HG02973 (cell line): ENCODE measurements around the gene RHBDF1.
"Not testable (repeated sequence)": the region's sequence is repeated elsewhere in the genome, so short reads cannot be mapped to it uniquely, and the experiment has no call there.

ENCODE experiments used
- ATAC-seq: cut with Tn5 transposase; IDR thresholded peaks from one replicate; pipeline ENCODE4 v1.9.1; 2021; ENCODE audit warnings: moderate library complexity; ENCODE audit not compliant: unreplicated experiment

Gene RHBDF1

GRCh38 chr16:59440-60059 is 12.9 kb downstream of the RHBDF1 start:
- no peak for ATAC-seq

DNA sequence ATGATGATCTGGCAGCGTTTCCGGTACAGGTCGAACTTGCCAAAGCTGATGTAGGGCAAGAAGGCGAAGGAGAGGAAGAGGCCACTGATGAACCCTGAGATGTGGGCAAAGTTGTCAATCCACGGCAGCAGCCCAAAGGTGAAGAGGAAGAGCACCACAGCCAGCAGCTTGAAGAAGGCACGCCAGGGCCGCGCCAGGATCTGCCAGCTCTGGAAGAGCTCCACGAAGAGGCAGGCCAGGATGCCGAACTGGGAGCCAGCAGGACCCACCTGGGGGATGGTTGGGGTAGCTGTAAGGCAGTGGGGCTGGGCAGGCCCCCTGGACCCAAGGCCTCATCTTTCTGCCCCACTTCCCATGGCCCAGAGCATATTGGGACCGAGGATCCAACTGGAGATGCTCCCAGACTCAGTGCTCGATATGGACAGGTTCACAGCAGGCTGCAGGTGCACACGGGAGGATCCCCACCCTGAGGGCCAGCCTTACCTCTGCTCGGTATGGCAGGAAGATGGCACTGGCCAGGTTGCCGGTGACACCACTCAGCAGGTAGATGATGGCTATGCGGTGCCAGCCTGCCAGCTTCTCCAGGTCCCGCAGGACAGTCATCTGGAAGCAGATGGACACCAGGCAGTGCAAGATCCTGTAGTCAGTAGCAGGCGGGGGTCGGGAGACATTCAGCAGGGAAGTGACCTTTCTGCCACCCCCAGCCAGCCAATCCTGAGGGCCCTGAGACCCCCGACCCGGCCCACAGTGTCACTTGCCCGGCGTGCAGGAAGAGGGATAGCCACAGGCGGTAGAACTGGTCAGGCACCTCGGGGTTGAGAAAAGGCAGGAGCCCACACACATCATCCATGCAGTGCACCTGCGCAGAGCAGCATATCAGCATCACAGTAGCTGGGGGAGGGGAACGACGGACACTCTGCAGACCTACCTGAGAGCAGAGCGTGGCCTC is 13.7 kb downstream of the RHBDF1 start:
- no peak for ATAC-seq

DNA sequence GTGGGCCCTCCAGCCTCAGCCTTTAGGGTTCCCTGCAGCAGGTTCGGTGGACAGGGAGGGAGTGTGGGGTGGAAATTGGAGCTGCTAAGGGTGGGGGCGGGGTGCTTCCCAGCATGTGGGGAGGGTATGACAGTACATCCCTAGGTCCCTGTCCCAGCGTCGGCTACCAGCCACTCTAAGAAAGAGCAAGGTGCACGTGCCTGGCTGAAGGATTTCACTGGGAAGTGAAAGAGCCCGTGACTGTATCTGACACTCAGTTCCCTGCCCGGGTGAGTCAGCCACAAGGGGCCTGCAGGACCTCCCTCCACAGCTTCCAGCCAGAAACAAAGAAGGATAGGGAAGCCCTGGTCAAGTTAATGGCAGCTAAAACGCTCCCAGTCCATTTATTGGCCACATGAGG is 14.7 kb downstream of the RHBDF1 start:
- ATAC-seq, result no peak

DNA sequence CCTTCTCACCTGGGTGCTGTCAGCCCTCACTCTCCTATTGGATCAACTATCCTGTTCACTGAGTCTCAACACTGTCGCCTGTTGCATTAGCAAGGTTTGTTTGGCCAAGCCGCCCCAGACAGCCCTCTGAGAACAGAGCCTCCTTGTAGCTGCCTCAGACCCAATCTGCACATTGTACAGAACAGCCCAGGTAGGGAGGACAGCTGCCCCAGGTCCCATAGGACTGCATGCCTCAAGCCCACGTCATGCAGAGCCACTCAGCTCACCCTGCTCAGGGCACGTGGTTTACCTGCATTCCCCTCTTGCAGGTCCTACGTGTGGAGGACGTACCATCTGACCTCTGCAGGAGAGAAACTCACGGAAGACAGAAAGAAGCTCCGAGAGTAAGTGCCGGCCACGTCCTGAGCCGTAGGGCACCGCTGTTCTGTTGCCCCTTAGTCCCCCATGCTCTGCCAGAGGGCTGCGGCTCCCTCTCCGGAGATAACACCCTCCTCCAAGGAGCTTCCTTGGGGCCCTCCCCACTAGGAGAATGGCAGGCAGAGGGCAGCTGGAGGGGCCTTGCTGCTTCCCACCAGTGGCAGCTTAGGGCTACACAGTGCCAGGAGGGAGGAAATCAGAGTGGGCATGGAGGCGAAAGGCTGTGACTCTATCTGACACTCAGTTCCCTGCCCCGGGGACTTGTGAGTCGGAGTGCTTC is 16.1 kb downstream of the RHBDF1 start:
- no peak for ATAC-seq

DNA sequence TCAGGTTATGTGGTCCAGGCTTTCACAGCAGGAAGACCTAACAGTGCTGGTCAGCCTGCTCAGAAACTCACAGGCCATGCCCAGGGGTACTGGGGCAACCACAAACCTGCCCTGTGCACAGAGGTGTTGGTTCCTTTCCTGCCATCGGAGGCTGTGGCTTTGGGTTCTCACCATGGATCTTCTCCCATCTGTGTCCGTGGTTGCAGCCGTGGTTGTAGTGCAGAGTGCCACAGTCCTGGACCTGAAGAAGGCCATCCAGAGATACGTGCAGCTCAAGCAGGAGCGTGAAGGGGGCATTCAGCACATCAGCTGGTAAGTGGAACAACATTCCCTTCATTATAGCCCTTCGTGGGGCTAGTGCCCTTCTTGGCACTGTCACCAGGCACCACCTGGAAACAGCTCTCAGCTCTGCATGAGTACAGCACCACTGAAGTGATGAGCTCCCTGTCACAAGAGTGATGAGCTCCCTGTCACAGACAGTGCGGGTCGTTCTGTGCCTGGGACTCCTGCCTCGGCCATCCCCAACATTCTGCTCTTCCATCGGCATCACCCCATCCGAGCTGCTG is 16.8 kb downstream of the RHBDF1 start:
- ATAC-seq, result no peak

- no peak for ATAC-seq
Observed at GRCh38 chr16:54237-54581, 18.2 kb downstream of the RHBDF1 start.

DNA sequence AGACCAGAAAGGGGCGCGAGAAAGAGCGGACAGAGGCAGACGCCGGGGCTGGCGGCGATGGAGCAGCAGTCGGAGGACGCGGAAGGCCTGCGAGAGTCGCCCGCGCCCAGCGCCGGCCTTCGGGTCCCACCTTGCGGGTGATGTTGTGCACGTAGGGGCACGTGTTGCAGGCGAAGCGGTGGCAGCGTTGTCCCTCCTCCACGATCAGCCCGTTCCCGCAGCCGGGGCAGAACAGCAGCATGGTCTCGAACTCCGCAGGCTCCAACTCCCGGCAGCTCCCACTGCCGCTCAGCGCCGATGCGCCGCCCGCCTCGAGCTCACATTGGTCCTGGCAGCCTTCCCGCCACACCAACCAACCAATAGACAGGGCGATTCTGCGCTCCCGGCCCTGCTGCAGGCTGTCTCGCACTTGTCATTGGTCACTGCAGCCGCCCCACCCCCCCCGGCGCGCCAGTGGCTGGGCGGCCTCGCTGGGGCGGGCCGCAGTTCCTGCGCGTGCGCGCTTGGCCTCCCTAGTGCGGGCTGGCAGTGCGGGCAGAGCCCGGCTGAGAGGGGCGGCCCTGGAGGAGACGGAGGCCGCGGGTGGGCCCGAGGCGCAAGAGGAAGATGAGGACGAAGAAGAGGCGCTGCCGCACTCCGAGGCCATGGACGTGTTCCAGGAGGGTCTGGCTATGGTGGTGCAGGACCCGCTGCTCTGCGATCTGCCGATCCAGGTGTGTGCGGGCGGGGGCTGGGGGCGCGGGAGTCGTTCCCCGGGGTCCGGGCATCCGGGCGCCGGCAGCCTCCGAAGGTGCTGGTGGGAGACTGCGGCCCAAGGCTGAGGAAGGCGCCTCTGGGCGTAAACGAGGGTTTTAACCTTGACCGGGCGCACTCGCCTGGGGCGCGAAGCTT is 18.8 kb downstream of the RHBDF1 start, which contains the start of the genes POLR3K and SNRNP25:
TSS of gene POLR3K (minus strand) at position 263 of the 891 bp plus-strand sequence. CDS start at position 241, 22 bp downstream.
TSS of gene SNRNP25 (plus strand) at position 483 of the 891 bp plus-strand sequence. CDS start at position 672, 189 bp downstream.
- peak; percentile 87 for ATAC-seq

DNA sequence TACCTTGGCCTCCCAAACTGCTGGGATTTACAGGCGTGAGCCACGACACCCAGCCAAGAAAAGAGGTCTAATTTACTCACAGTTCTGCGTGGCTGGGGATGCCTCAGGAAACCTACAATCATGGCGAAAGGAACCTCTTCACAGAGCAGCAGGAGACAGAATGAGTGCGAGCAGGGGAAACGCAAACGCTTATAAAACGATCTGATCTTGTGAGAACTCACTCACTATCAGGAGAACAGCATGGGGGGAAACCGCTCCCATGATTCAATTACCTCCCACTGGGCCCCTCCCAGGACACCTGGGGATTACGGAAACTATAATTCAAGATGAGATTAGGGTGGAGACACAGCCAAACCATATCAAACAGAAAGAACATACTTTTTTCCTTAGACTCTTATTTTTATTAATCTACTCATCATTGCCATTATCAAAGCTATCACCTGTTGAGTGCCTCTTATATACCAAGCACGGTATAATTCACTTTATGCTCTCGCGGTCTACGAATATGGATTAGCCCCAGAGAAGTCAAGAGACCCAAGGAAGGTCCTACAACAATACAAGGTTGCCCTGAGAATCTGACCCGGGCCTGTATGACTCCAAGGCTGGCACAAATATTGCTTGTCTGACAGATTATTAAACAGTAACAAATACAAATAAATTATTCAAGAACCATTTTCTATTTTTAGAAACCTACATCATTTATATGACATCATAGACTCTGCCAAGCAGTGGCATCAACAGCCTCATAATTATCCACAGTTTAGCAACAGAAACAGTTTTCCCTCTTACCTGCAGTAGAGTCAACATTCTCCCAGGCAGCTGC is 21.5 kb downstream of the RHBDF1 start:
- no peak for ATAC-seq

DNA sequence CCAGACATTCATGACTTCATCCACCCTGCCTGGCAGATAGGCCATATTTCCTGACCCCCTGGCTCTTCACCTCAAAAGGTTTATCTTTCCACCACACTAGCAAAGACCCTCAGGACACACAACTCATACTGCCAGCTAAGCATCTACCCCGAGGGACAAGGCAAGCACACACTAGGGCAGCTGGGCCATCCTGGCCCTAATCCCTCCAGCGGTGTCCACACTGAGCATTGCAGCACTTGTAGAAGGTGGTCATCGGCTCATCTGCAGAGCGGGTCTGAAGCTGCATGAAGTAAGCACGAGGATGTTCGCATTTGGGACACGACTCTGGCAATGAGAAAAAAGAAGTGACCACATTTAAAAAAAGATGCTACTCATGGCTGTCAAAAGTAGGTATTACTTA is 25.2 kb downstream of the RHBDF1 start:
- no peak for ATAC-seq

DNA sequence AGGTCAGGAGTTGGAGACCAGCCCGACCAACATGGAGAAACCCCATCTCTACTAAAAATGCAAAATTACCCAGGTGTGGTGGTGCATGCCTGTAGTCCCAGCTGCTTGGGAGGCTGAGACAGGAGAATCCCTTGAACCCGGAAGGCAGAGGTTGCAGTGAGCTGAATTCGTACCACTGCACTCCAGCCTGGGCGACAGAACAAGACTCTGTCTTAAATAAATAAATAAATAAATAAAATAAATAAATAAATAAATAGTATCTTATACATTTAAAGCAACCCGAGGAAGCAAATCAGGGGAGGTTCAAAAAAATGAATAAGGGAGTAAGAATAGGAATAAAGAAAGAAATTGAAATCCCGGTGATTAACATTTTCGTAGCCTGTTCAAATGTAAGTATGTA is 25.9 kb downstream of the RHBDF1 start:
- ATAC-seq, result not testable (repeated sequence)

- ATAC-seq, result no peak
Observed at GRCh38 chr16:45454-45853, 27.0 kb downstream of the RHBDF1 start.

DNA sequence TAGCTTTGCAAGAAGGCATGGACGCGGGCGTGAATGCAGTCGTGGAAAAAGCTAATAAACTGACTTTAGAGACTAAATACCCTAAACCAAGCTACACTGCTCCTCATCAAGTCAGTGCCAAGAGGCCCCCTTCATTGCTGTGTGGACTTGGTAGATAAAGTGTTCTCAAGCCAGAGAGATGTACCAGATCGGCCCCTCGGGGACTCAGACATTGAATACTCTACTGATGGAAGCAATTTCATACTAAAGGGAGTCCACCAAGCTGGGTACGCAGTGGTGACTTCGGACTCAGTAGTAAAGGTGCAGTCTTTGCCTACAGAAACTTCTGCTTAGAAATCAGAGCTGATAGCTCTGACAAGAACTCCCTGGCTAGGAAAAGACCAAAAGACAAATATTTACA is 27.8 kb downstream of the RHBDF1 start:
- ATAC-seq, result no peak

DNA sequence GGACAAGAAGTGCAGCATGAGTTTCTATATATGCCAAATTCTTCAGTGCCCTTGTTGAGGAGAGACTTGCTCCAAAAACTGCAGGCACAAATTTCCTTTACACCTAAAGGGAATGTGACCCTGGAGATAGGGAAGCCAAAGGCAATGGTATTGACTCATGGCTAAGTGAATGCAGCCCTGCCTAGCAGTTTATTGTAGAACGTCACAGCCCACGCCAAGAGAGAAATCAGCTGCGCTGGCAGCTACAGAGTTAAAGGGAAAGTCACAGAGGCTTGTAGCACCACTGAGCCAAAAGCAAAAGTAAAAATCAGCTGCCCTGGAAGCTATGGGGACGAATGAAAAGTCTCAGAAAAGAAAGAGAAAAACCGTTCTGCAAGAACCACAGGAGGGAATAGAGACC is 29.1 kb downstream of the RHBDF1 start:
- no peak for ATAC-seq

- no peak for ATAC-seq
Observed at GRCh38 chr16:42691-43090, 29.7 kb downstream of the RHBDF1 start.

DNA sequence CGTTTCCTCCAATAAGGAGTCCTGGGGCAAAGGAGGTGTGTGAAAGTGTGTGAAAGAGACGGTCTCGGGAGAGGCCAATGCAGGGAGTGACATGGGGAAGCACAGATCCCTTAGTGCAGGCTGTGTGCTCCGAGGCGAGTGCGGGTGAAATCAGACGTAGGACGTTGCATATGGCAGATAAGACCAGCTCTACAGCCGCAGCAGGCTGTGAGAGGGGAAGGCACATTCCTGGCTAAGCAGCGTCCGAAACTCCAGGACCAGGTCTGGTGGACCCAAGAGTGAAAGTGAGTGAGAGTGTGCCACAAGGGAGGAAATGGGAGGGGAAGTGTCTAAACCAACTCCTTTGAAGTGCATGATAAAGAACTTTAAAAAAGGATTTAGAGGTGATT is 30.4 kb downstream of the RHBDF1 start:
- ATAC-seq, result no peak

DNA sequence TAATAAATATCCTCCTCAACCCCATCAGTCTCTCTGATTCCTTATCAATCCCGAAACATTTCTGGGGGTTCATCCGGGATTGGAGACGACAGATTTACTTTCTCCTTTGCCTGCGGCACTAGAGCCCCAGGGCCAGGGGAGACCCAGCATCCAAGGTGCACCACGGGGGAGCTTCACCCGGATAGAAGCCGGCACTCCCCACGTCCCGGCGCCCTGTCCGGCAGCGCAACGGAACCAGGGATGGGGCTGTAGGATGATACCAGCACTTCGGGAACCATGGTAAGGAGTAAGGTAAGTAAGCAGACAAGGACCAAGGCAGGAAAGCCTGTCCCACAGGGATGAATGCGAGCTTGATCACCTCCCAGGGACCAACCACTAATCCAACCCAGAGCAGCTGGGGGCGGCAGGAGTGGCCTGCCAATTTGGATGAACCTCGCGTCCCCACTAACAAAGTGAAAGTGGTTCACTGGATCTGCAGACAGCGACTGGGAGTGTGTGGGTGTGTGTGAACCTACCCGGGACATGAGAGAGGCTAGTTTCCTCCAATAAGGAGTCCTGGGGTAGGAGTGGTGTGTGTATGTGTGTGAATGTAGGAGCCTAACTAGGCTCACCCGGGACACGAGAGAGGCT is 30.9 kb downstream of the RHBDF1 start:
- ATAC-seq, result no peak

DNA sequence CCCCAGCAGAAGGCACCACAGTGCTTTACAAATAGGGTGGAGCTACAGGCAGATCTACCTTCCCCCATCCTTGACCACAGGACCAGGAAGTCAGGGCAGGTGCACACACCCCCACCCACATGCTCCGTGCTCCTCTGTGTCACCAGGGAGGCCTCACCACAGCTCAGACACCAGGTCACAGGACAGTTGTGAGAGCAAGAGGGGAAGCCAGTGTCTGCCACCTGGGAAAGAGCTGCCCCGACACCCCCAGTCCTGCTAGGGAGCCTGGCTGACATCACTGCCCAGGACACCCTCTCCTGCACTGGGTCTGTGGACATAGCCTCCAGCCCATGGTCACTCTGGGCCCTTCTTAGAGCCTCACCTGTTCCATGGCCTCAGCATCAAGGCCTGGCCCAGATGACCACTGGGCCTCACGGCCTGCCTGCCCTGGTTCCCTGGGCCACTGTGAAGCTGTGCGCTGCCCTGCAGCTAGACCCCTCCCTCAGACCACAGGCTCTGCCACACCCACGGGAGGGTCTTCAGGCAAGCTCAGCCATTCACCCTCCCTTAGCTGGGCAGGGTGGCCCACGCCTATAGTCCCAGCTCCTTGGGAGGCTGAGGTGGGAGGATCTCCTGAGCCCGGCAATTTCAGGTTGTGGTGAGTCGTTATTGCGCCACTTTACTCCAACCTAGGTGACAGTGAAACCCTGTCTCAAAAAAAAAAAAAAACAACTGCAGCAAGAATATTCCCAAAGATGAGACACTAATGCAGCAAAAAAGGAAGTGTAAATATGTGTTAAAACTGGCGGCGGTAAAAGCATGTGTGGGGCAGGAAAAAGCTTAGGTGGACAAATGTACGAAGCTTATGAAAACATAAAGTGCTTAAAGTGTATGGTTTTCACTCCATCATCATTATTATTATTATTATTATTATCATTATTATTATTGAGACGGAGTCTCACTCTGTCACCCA is 33.2 kb downstream of the RHBDF1 start:
- peak; percentile 58 for ATAC-seq

- ATAC-seq, result not testable (repeated sequence)
Observed at GRCh38 chr16:38206-38605, 34.2 kb downstream of the RHBDF1 start.
